Sigmoid colon (tissue), 4 donors: ENCODE data around the gene TBCE.

Experiments used
- CTCF ChIP-seq, 4 experiments: fragments of 450-650 bp in 3 of 4; fragments of 200-600 bp in 1 of 4; IDR thresholded peaks; one replicate each; pipeline ENCODE4 v1.5.1; 2016 to 2019; ENCODE audit warnings: antibody characterized with exemption in 4 of 4, mild to moderate bottlenecking in 3 of 4, moderate library complexity in 2 of 4
- EP300 ChIP-seq, 4 donors: sonication (generic); formaldehyde crosslinking; IDR thresholded peaks; one replicate each; pipeline ENCODE4 v1.6.1; 2017; ENCODE audit warnings: antibody characterized with exemption in 4 of 4
- POLR2A ChIP-seq, 2 donors: fragments of 450-650 bp; IDR thresholded peaks; one replicate each; pipeline ENCODE4 v1.6.1; 2016; ENCODE audit warnings: antibody characterized with exemption in 2 of 2, mild to moderate bottlenecking in 2 of 2, moderate library complexity in 2 of 2

DNA sequence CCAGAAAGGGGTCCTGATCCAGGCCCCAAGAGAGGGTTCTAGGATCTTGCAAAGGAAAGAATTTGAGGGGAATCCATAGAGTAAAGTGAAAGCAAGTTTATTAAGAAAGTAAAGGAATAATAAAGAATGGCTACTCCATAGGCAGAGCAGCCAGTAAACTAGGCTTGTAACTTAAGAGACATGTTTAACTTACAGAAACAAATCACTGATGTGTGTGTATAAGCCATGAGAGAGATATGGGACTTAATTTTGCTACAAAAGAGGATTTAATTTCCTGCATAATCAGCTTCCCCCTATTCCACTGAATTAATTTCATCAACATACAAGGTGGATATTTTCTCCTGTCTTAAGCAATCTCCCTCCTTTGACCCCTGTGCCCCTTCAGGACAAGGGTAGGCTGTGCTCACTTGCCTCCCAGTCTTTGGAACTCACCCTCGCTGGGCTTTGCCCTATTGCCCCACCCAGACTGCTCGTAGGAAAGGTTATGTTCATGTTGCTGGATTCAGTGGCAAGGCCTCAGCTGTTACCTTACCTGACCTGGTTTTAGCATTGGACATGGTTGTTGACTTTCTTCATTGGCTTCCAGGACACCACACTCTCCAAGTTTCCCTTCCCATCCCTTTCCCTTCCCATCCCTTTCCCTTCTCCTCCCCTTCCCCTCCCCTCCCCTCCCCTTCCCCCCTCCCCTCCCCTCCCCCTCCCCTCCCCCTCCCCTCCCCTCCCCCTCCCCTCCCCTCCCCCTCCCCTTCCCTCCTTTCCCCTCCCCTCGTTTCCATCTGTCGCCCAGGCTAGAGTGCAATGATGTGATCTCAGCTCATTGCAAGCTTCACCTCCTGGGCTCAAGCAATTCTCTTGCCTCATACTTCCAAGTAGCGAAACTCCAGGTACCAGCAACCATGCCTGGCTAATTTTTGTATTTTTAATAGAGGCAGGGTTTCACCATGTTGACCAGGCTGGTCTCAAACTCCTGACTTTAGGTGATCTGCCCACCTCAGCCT is 44.6 kb downstream of the TBCE start:
- no peak for TF ChIP-seq CTCF (IDR thresholded peaks at IDR 0.05)
- TF ChIP-seq POLR2A (IDR thresholded peaks at IDR 0.05), result no peak
- no peak for TF ChIP-seq EP300 (IDR thresholded peaks at IDR 0.05)
